Kasumi-1 (cell line): ENCODE measurements around the gene COPA.
"Not testable (repeated sequence)": the region's sequence is repeated elsewhere in the genome, so short reads cannot be mapped to it uniquely, and the experiment has no call there.

Source experiments
- DNase-seq, 2 experiments: peaks; one replicate each; lab custom pipeline; 2025; lab: John Stamatoyannopoulos, UW

COPA gene

DNA sequence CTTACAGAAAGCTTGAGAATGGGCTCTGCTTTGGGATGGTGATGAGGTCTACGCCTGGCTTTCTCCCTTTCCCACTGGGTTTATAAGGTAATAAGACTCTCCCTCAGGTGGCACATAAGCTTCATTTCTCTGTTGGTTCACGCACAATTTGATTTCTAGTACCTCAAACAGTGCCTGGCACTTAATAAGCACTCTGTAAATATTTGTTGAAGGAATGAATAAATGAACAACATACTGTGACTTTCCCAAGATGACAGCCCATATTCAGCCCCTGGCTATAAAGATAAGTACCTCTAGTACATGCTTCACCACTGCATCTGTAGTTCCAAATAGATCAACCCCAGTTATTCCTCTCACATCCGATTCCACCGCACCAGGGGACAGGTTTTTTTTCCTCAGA, 17.8 kb downstream of the COPA start:
- no peak for DNase-seq

DNA sequence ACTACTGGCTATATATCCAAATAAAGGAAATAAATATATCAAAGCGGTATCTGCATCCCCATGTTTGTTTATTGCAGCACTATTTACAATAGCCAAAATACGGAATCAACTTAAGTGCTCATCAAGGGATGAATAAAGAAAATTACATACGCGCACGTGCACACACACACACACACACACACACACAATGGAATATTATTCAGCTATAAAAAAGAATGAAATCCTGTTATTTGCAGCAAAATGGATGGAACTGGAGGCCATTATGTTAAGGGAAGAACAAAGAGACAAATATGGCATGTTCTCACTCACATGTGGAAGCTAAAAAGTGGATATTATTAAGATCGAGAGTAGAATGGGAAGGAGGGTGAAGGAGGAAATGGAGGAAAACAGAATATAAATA, 20.2 kb downstream of the COPA start:
- DNase-seq: no peak

DNA sequence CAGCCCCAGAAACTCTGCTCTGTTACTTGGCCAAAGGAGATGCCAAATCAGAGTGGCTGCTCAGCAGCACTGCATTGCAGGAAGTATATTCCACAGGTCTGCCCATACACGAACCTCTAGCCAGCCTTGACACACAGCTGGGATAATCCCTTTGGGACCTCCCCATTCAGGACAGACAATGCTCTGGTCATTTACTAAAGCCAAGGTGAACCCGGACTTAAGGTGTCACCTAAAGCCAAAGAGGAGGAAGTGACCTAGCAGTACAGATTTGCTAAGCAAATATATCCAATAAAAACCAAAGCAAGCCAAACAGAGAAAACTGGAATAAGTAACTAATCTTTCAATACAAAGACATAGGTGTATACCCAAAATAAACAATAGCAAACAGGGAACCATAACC, 27.7 kb downstream of the COPA start:
- no peak for DNase-seq

DNA sequence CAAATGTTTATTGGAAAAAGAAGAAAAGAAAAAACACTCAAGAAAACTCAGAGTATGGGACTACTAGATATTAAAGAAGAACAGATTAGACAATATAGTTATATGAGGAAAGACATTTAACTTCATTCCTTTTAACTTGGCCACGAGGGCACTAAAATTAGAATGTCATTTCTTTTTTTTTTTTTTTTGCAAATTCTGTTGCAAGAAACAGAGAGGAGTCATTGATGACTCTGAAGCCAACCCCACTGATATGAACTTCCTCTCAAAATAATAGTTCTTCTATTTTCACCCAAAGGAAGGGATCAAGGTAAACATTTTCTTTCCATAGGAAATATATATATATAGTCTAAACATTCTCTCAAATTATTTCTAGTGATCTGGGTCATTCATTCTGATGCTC, 33.5 kb downstream of the COPA start:
- no peak for DNase-seq

DNA sequence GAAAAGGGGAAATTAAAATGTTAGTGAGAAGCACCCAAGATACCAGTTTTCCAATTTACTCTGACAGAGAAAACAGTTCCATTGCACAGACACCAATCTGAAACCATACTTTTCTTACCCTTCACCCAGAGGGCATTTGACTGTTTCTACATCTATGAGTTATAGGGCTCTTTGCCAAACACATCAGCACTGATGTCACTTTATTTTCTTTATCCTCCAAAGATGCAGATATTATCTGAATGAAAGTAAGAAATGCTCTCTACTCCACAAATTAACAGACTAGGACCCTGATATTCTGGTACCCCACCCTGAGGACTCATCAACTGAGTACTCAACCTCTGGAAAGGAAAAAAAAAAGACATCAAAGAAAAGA, 33.9 kb downstream of the COPA start:
- DNase-seq: no peak

DNA sequence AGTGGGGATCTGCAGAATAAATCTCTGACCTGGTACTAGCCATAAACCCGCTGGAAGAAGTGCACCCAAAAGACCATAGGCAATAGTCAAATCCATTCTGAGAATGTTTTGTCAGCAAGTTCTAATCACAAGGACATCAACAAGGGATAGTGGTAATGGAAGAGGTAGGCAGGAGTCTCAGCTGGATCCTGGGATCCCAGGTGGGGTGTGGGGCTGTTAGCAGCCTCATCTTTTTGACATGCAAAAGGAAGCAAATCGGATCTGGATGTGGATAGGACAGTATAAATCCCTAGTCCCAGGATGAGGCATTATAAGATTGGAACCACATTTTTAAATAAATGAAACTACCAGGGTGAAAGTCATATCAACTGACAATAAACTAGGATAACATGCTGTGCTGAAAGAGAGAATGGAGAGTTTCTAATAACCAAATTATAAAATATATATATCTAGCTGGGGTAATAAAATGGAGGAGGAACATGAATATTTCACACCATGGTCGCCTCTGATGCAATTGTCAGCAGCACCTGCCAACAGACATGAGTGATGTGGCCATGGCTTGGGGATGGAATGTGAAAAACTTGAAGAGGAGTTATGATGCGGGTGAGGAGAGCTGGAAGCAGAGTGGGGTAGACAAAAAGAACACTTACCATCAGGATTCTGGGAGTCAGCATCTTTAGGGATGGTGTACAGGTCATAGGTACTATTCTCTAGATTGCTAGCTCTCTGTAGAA, 34.4 kb downstream of the COPA start:
- DNase-seq: no peak

DNA sequence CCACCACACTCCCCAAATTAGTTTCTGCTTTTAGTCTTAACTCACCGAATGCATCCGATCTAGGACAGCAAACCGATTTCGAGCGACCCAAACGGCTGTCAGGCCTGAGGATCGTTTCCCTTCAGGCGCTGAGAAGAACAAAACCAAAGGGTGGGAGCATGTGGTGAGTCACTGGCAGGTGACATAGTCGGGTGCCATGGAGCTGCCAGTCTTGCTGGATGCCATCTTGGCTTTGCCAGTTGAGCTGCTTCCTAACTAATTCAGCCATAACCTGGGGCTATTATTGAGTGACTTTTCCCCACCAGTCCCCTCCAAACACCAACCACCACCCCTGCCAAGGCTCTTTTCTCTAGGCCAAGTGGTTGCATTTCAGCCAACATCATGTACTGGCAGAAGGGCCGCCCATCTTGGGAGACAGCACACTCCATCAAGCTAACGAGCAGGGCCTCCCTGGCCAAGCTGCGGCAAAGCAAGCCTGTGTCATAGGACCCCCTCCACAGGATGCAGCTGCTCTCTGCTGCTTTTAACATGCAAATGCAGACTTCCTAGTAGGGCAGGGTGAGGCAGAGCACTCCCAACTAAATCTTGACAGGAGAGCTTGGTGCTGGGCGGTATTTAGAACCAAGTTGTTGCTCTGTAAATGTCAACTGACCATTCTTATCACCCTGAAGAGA, 35.8 kb downstream of the COPA start:
- DNase-seq: no peak

DNA sequence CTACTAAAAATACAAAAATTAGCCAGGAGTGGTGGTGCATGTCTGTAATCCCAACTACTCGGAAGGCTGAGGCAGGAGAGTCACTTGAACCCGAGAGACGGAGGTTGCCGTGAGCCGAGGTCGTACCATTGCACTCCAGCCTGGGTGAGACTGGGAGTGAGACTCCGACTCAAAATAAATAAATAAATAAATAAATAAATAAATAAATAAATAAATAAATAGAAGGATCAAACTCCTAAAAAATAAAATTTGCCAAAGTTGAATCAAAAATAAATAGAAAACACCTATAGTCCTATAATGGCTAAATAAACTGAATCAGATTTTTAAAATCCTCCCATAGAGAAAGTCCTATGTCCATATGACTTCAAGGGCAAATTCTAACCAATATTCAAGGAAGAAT, 42.9 kb downstream of the COPA start:
- no peak for DNase-seq

DNA sequence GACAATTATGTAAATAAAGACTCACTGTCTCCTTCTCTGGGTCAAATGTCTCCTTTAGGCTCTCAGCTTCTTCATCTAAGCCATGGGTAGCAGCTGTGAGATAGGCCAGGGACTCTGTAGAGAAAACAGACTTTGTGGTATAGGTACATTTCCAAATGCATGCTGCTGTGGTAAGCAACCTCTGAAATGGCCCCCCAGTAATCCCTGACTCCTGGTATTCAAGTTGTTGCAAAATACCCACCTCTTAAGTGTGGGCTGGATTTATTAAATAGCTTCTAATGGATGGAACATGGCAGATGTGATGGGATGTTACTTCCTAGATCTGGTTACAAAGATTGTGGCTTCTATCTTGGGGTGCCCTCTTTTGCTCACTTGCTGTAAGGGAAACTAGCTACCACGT, 47.0 kb downstream of the COPA start:
- no peak for DNase-seq

DNA sequence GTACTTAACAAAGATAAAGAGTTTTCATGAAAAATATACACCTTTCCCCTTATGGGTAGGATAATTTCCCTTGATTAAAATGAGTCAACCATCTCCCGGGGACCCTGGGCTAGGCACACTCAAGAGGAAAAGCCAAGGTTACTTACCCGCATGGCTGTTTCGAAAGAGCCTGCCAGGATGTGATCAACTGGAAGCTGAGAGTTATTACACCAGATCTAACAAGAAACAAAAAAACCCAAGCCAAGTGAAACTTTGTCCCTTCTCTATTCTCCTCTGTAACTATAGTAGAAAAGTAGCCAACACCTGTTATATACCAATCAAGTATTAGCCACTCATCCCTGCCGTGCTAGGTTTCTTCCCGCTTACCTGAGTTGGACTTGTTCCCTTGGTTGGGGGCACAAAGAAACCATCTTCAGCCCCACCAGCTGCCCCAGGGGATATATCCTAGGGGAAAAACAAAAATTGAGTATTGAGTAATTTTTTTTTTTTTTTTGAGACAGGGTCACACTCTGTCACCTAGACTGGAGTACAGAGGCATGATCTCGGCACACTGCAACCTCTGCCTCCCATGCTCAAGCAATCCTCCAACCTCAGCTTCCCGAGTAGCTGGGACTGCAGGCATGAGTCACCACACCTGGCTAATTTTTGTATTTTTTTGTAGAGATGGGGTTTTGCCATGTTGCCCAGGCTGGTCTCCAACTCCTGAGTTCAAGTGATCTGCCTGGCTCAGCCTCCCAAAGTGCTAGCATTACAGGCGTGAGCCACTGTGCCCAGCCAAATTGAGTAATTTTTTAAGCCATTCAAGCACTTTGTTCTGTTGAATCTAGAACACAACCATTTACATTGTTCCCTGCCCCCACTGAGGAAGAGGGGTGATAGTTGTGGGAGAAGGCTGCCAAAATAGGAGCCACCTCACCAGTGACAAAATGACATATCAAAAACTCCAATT, 49.8 kb downstream of the COPA start:
- DNase-seq: no peak

DNA sequence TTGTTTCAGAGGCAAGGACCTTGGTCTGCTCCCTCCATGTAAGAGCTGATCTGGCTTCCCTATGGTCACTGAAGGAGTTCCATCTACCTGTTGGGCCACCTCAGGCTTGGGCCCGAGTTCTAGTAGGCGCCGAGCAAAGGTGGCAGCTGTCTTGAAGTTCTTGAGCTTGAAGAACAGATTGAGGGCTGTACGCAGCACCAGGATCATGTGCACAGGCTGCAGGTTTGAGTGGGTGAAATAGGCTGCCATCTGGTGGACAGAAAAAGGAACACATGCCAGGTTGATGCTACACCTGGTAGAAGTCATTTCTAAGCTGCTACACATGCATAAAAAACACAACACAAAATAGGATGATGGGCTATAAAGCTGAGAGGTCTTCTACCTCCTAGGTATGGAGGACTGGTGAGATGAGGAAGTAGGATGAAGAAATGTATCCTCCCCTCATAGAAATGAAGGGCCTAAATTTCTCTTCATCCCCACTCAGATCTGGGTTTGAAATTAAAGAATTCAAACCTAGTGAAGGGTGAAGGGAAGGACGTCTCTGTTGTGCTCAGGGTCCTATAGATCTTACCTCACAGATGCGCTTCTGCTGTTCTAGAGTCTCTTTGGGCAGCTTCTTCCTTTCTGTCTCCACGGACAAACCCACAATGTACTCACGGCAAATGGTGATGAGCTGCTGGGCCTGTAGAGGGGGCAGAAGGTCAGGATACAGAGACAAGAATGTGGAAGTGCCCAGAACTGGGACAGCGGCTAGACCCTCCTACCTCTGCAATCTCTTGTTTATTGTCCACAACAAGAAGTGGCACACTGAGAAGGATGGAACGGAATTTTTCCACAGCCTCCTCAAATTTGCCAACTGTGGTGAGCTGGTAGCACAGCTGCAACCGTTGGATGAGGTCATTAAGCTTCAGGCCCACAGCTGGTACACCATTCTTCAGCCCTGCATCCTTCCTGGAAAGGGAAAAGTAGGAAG, 51.5 kb downstream of the COPA start:
- DNase-seq: peak; percentile 70 to 76

DNA sequence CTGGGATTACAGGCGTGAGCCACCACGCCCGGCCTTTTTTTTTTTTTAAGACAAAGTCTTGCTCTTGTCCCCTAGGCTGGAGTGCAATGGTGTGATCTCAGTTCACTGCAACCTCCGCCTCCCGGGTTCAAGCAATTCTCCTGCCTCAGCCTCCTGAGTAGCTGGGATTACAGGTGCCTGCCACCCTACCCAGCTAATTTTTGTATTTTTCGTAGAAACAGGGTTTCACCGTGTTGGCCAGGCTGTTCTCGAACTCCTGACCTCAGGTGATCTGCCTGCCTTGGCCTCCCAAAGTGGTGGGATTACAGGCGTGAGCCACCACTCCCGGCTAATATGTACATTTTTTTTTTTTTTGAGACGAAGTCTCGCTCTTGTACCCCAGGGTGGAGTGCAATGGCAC, 55.3 kb downstream of the COPA start:
- not testable (repeated sequence) for DNase-seq

DNA sequence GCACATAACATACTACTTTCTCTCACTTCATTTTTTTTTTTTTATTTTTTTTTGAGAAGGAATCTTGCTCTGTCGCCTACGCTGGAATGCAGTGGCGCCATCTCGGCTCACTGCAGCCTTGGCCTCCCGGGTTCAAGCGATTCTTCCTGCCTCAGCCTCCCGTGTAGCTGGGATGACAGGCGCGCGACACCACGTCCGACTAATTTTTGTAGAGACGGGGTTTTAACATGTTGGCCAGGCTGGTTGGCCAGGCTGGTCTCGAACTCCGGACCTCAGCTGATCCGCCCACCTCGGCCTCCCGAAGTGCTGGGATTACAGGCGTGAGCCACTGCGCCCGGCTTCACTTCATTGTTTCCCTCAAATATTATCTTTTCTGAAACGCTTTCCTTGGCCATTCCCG, 57.5 kb downstream of the COPA start:
- DNase-seq: no peak

DNA sequence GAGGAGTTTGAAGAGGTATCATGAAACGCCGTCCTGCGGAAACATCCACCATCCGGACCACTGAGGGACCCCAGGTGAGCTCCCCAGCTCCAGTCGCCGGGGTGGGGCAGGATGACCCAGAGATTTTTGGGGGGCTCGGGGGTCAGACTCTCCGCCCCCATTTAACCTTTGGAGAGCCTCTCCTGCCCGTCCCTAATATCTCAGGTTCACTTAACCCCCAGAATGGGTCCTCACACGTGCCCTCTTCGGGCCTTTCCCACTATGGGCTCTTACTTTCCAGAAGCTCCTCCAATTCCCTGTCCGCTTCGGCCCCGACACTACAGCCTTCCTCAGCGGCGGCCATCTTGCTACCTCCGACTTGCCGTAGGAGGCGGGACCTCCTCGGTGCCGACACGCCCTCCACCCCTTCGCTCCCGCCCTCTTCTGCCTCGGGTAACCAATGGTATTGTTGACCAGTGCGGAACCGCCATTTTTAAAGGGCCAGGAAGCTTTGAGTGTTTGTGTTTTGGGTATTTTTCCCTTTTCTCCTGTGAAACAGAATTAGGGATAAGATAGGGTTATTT, 58.2 kb downstream of the COPA start, which contains the start of gene PEX19:
PEX19 (minus strand) TSS at position 352 of the 563 bp plus-strand sequence; CDS start at position 343, 9 bp downstream.
- DNase-seq: peak; percentile 89 to 92

DNA sequence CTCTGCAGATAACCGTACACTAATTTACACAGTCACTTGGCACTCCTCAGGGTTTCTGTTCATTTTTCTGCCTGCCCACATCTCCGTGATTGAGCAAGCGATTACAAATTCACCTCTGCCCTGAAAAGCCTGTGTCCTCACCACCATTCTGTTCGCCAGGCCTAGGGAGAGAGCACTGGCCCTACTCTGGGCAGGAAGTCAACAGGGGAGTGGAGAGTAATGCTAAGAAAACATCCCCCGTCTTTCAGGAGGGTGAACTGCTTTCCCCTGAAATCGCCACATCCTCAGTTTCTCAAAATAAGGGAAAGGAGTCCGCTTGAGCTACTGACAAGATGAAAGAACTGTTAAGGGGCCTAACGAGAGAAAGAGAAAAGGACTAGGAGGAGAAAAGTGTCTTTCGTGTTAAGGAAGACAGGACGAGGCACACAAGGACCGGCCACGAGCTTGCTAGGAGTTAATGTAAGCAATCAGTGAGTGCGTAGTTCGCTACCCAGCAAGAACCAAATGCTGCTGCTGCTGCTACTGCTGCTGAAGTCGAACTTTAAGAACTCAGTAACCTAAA, 58.7 kb downstream of the COPA start:
- peak; percentile 20 to 24 for DNase-seq

DNA sequence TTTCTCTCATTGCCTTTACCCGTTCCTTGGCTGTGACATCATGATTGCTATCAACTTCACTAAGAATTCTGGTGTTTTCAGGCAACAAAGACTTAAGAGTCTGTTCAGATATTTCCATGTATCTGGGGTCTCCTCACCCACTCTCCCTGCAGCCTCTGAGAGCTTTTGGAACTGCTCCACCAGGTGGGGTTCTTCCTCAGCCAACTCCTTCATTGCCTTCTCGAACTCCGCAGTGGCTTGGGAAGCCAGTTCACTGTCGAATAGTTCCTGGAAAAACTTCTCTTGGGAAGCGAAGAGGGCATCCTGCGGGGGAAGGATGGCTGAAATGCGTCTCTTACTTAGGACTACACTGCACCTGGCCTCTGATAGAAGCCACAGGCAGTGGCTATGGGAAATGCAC, 60.2 kb downstream of the COPA start:
- no peak for DNase-seq

DNA sequence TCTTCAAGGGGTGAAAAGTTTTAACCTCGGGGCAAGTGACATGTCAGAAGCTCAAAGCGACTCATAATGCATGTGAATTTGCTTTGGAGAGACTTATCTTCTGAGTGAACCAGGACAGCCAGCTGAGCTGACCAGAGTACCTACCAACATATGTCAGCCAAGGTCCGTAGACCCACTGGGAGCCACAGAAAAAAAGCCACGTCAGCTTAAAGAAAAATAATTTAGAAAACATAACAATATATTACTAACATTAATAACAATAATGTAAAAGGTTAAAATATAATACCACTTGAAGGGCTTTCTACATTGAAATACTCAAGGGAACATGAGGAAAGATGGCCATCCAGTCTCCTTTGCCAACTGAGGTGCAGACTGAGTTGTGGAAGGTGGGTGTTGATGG, 65.1 kb downstream of the COPA start:
- DNase-seq: no peak

DNA sequence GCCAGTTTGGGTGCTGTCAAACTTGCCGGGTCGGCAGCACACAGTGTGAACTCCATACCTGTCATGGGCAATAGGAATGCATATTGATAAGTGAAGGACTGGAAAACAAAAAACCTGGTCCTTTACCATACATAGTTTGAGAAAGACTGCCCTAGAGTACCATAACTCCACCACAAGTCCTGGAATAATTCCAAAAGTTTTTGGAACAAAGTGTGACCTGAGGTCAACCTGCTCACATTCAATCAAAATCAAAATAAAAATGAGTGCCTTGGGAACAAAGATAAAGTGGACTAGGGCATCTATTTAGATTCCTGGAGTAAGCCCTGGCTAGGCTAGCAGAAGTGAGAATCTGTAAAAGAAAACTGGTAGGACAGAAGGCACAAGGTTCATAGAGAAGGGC, 65.7 kb downstream of the COPA start:
- no peak for DNase-seq

DNA sequence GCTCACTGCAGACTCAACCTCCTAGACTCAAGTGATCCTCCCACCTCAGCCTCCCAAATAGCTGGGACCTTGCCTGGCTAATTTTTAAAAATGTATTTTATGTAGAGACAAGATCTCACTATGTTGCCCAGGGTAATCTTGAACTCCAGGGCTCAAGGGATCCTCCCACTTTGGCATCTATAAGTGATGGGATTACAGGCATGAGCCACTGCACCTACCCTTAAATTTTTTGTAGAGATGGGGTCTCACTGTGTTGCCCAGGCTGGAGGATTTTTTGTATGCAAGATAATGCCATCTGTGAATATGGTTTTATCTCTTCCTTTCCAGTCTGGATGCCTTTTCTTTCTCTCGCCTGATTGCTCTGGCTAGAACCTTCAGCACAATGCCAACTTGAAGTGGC, 72.0 kb downstream of the COPA start:
- no peak for DNase-seq

DNA sequence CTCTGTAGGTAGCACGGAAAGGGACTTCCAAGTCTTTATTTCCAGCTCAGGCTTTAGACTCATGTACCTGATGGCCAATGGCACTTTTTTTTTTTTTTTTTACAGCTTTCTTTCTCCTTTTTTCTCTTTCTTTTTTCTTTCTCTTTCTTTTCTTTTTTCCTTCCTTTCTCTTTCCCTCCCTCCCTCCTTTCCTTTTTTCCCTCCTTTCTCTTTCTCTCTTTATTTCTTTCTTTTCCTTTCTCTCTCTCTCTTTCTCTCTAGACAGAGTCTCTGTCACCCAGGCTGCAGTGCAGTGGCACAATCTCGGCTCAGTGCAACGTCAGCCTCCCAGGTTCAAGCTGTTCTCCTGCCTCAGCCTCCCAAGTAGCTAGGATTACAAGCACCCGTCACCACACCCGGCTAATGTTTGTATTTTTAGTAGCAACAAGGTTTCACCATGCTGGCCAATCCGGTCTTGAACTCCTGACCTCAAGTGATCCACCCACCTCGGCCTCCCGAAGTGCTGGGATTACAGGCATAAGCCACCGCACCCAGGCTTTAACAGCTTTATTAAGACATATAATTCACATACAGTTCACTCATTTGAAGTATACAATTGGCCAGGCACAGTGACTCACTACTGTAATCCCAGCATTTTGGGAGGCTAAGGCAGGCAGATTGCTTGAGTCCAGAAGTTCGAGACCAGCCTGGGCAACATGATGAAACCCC, 75.6 kb downstream of the COPA start:
- DNase-seq: no peak
